Right atrium auricular region (tissue), 2 donors: ENCODE data around the gene PTGER1. TPM values are rescaled to one million over a fixed set of nuclear protein-coding genes. Genes with fewer than 3 reads are reported as not detected.
A peak's percentile ranks its signal among the peaks of the same experiment; 100 is the strongest.
"Not testable (repeated sequence)": the region's sequence is repeated elsewhere in the genome, so short reads cannot be mapped to it uniquely, and the experiment has no call there.

ENCODE experiments used
- DNase-seq: peaks from one replicate; pipeline ENCODE4 v3.0.0-alpha.2; 2019; ENCODE audit warnings: low spot score
- H3K27ac ChIP-seq, 2 donors: fragments of 200-600 bp; sonication (generic); 1 replicate in 1 of 2; 2 replicates in 1 of 2; pipeline ENCODE4 v1.5.1; 2016 to 2019
- H3K27me3 ChIP-seq, 2 donors: fragments of 200-600 bp; sonication (generic); one replicate each; pipeline versions ENCODE4 v1.5.1 to v1.6.0; 2017 to 2019
- H3K36me3 ChIP-seq: fragments of 200-600 bp; sonication (generic); one replicate; pipeline ENCODE4 v1.5.1; 2016
- H3K4me1 ChIP-seq, 2 donors: fragments of 200-600 bp; sonication (generic); one replicate each; pipeline versions ENCODE4 v1.5.1 to v1.6.0; 2017 to 2019
- H3K4me3 ChIP-seq, 2 donors: fragments of 200-600 bp; sonication (generic); 1 replicate in 1 of 2; 2 replicates in 1 of 2; pipeline ENCODE4 v1.5.1; 2017 to 2019; ENCODE audit warnings: mild to moderate bottlenecking in 1 of 2, moderate library complexity in 1 of 2
- H3K9me3 ChIP-seq, 2 donors: fragments of 200-600 bp; sonication (generic); one replicate each; pipeline ENCODE4 v1.5.1; 2019
- CTCF ChIP-seq, 2 donors: fragments of 200-600 bp; sonication (generic); IDR thresholded peaks; one replicate each; pipeline ENCODE4 v1.5.1; 2019; ENCODE audit warnings: antibody characterized with exemption in 2 of 2
- total RNA-seq, 2 donors: library from RNA; depleted of rRNA; stranded (reverse); fragments of >200 nt; gene quantifications; one replicate each; pipeline ENCODE4 v1.1.0, GENCODE V29; 2016

Gene PTGER1
- total RNA-seq, 2 donors from 2014 or later = not detected

- no peak for DNase-seq
- no peaks in the 10 kb centered on the region for H3K9me3 ChIP-seq
- peaks cover 0 to 48% of the 10 kb centered on the region in 2 donors for H3K4me1 ChIP-seq
- TF ChIP-seq CTCF (IDR thresholded peaks at IDR 0.05) = no peak
- no peak overlapping the region for H3K27ac ChIP-seq
- H3K36me3 ChIP-seq = peaks cover 32% of the 10 kb centered on the region
- no peak overlapping the region for H3K4me3 ChIP-seq
- H3K27me3 ChIP-seq = no peaks in the 10 kb centered on the region
Observed at GRCh38 chr19:14512406-14512961, 37.3 kb upstream of the PTGER1 start.

DNA sequence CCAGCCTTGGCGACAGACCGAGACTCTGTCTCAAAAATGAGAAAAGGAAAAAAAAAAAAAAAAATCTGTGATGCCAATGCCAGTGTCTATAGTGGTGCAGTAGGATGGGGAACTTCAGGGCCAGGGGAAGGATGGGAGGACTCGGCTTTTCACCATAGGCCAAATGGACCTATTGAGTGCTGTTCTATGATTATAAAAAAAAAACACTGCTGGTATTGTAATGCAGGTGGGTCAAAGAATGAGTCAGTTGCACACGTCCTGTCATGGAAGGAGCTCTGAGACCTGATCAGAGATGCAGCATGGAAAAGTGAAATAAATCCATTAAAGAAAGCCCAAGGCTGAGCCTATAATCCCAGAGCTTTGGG, 36.1 kb upstream of the PTGER1 start:
- H3K27me3 ChIP-seq = no peaks in the 10 kb centered on the region
- no peaks in the 10 kb centered on the region for H3K9me3 ChIP-seq
- DNase-seq = no peak
- no peak for TF ChIP-seq CTCF (IDR thresholded peaks at IDR 0.05)
- H3K27ac ChIP-seq = peak overlapping the region; percentile 52 to 53
- H3K4me3 ChIP-seq = no peak overlapping the region
- H3K4me1 ChIP-seq = peaks cover 0 to 37% of the 10 kb centered on the region in 2 donors
- H3K36me3 ChIP-seq = peaks cover 26% of the 10 kb centered on the region

GRCh38 chr19:14510311-14511228, 35.4 kb upstream of the PTGER1 start:
- DNase-seq = peak; percentile 85
- no peak for TF ChIP-seq CTCF (IDR thresholded peaks at IDR 0.05)
- Histone ChIP-seq H3K27ac (peak overlapping the region; percentile 52 to 53), H3K36me3 (peaks cover 20% of the 10 kb centered on the region), H3K27me3 (no peaks in the 10 kb centered on the region), H3K9me3 (no peaks in the 10 kb centered on the region), H3K4me1 (peaks cover 0 to 30% of the 10 kb centered on the region in 2 donors), H3K4me3 (no peak overlapping the region)

DNA sequence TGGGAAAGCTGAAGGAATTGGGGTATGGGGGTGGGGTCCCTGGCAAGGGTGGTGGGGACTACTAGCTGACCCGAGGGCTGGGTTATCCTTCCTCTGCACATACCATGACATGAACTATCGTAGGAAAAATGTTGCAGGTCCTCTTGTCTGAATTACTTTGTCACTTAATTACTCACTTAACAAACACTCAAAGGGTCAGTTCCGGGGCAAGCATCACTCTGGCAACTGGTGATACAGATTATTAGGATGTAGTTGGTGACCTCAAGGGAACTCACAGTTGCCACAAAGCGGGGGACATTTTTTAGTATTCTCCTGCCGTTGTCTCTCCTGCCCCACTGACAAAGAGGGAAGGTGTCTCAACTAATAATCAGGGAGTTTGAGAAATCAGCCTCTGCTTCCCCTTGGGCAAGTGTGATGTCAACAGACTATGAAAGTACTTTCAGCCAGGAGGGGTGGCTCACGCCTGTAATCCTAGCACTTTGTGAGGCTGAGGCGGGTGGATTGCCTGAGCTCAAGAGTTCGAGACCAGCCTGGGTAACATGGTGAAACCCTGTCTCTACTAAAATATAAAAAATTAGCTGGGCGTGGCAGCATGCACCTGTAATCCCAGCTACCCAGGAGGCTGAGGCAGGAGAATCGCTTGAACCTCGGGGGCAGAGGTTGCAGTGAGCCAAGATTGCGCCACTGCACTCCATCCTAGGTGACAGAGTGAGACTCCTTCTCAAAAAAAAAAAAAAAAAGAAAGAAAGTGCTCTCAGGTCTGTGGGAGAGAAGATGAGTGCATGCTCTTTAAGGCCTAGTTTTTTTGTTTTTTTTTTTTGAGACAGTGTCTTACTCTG, 32.8 kb upstream of the PTGER1 start:
- H3K36me3 ChIP-seq = no peaks in the 10 kb centered on the region
- H3K27ac ChIP-seq = no peak overlapping the region
- H3K9me3 ChIP-seq = no peaks in the 10 kb centered on the region
- no peak for TF ChIP-seq CTCF (IDR thresholded peaks at IDR 0.05)
- H3K4me3 ChIP-seq = no peak overlapping the region
- H3K4me1 ChIP-seq = peaks cover 0 to 16% of the 10 kb centered on the region in 2 donors
- DNase-seq = no peak
- H3K27me3 ChIP-seq = no peaks in the 10 kb centered on the region

- H3K4me3 ChIP-seq = no peak overlapping the region
- peaks cover 0 to 16% of the 10 kb centered on the region in 2 donors for H3K4me1 ChIP-seq
- DNase-seq = no peak
- no peaks in the 10 kb centered on the region for H3K36me3 ChIP-seq
- H3K27me3 ChIP-seq = no peaks in the 10 kb centered on the region
- no peak overlapping the region for H3K27ac ChIP-seq
- no peaks in the 10 kb centered on the region for H3K9me3 ChIP-seq
- TF ChIP-seq CTCF (IDR thresholded peaks at IDR 0.05) = peak; percentile 20 to 56
Observed at GRCh38 chr19:14505488-14506239, 30.5 kb upstream of the PTGER1 start.

GRCh38 chr19:14504575-14504974, 29.4 kb upstream of the PTGER1 start:
- H3K4me1 ChIP-seq, DNase-seq, H3K36me3 ChIP-seq, H3K4me3 ChIP-seq, H3K27me3 ChIP-seq, H3K27ac ChIP-seq, H3K9me3 ChIP-seq: not testable (repeated sequence)
